LNCaP clone FGC (cell line): Measurements from ENCODE around the gene XRRA1.

ENCODE experiments used
- DNase-seq: peaks from one replicate; pipeline ENCODE4 v3.0.0-alpha.2; 2011; ENCODE audit warnings: low read depth
- H3K4me3 ChIP-seq: 2 replicates; pipeline ENCODE4 v1.5.1; 2011; ENCODE audit warnings: mild to moderate bottlenecking, low read depth, low read length, control low read depth
- CTCF ChIP-seq: IDR thresholded peaks from 2 replicates; pipeline ENCODE4 v1.5.1; 2012; ENCODE audit warnings: mild to moderate bottlenecking; ENCODE audit not compliant: control insufficient read depth, insufficient read depth; ENCODE audit errors: extremely low read depth

Gene XRRA1

GRCh38 chr11:74866557-74866956 is 82.3 kb downstream of the XRRA1 start:
- TF ChIP-seq CTCF: no peak
- no peak for DNase-seq
- H3K4me3 ChIP-seq: no peak overlapping the region

- no peak for TF ChIP-seq CTCF
- no peak overlapping the region for H3K4me3 ChIP-seq
- DNase-seq: no peak
Observed at GRCh38 chr11:74863410-74863809, 85.5 kb downstream of the XRRA1 start.

- TF ChIP-seq CTCF: no peak
- no peak for DNase-seq
- H3K4me3 ChIP-seq: no peak overlapping the region
Observed at GRCh38 chr11:74860743-74861142, 88.1 kb downstream of the XRRA1 start.

GRCh38 chr11:74853223-74853622 is 95.7 kb downstream of the XRRA1 start:
- H3K4me3 ChIP-seq: no peak overlapping the region
- no peak for DNase-seq
- no peak for TF ChIP-seq CTCF

- DNase-seq: no peak
- TF ChIP-seq CTCF: no peak
- H3K4me3 ChIP-seq: no peak overlapping the region
Observed at GRCh38 chr11:74849525-74850391, 99.1 kb downstream of the XRRA1 start.

GRCh38 chr11:74847895-74848294 is 101.0 kb downstream of the XRRA1 start:
- no peak overlapping the region for H3K4me3 ChIP-seq
- no peak for TF ChIP-seq CTCF
- DNase-seq: no peak

- DNase-seq: no peak
- no peak overlapping the region for H3K4me3 ChIP-seq
- no peak for TF ChIP-seq CTCF
Observed at GRCh38 chr11:74847395-74847794, 101.5 kb downstream of the XRRA1 start.
